Measurements from ENCODE around the gene EIF3B.

The EIF3B gene

DNA sequence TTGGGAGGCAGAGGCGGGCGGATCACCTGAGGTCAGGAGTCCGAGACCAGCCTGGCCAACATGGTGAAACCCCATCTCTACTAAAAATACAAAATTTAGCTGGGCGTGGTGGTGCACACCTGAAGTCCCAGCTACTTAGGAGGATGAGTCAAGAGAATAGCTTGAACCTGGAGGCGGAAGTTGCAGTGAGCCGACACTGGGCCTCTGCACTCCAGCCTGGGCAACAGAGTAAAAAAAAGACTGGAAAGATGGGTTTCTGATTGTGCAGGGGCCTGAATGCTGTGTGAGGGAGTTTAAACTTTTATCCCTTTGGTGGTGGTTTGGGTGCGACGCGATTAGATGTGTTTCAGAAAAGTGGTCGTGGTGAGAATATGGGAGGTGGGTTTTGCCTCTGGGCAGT is 50.6 kb downstream of the EIF3B start:
- no peak overlapping the region for H2AFZ ChIP-seq (ENCODE audit: low read depth, low read length)
- no peak overlapping the region for H3K27ac ChIP-seq (ENCODE audit: low read length)
- no peaks in the 10 kb centered on the region for H3K27me3 ChIP-seq (ENCODE audit: low read depth, low read length)
- H3K79me2 ChIP-seq (ENCODE audit: low read length): no peaks in the 10 kb centered on the region
- H3K9me3 ChIP-seq (ENCODE audit: insufficient read depth, low read length): no peaks in the 10 kb centered on the region
- no peaks in the 10 kb centered on the region for H3K36me3 ChIP-seq (replicated peaks; ENCODE audit: low read depth, low read length)
- H3K4me1 ChIP-seq (ENCODE audit: low read length): peaks cover 23% of the 10 kb centered on the region
- no peaks in the 10 kb centered on the region for H4K20me1 ChIP-seq (ENCODE audit: insufficient read depth, low read length)
- no peak overlapping the region; the same call in 1 of the 2 replicates for H3K4me2 ChIP-seq (ENCODE audit: low read length)
- H3K4me3 ChIP-seq (ENCODE audit: low read length): no peak overlapping the region
- TF ChIP-seq, protein P1, sequence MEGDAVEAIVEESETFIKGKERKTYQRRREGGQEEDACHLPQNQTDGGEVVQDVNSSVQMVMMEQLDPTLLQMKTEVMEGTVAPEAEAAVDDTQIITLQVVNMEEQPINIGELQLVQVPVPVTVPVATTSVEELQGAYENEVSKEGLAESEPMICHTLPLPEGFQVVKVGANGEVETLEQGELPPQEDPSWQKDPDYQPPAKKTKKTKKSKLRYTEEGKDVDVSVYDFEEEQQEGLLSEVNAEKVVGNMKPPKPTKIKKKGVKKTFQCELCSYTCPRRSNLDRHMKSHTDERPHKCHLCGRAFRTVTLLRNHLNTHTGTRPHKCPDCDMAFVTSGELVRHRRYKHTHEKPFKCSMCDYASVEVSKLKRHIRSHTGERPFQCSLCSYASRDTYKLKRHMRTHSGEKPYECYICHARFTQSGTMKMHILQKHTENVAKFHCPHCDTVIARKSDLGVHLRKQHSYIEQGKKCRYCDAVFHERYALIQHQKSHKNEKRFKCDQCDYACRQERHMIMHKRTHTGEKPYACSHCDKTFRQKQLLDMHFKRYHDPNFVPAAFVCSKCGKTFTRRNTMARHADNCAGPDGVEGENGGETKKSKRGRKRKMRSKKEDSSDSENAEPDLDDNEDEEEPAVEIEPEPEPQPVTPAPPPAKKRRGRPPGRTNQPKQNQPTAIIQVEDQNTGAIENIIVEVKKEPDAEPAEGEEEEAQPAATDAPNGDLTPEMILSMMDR (IDR thresholded peaks at IDR 0.05; ENCODE audit: low read depth, low read length): no peak
- no peak for TF ChIP-seq EZH2phosphoT487 (IDR thresholded peaks at IDR 0.05; ENCODE audit: low read depth)
- H3K9ac ChIP-seq (ENCODE audit: low read length): no peak overlapping the region

DNA sequence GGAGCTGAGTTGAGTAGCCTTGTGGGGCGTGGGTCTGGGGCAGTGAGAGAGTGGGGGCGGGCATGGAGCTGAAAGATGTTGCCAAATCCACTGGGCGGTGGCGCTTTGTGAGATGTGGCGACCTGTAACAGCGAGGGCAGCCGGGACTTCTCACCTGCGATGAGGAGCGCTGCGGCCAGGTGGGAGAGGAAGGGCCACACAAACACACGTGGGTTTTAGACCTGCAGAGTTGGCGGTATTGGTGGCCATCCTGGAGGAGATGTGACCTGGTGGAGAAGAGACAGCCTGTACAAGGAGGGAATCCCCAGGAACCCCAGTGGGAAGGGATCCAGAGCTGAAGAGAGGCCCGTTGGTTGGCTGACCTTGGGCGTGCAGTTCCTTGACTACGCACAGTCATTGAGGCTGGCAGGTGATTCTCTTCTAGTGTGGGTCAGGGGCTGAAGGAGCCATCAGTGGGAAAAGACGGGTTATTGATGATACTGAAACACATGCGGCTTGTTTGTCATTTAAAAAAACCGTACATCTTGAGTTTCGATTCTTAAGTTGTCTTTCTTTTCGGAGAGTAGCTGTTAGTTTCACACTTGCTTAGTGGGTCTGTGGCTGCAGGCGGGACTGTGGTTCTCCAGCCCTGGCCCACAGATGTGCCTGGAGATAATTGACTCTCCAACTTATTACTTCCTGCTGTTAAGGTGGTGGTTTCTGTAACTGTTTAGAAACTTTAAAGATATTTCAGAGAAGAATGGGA is 51.1 kb downstream of the EIF3B start:
- no peaks in the 10 kb centered on the region for H3K79me2 ChIP-seq (ENCODE audit: low read length)
- H3K4me2 ChIP-seq (ENCODE audit: low read length): peak overlapping the region; percentile 58
- no peaks in the 10 kb centered on the region for H3K9me3 ChIP-seq (ENCODE audit: insufficient read depth, low read length)
- H3K4me3 ChIP-seq (ENCODE audit: low read length): peak overlapping the region; percentile 37; the same call in 1 of the 2 replicates
- no peak overlapping the region for H3K27ac ChIP-seq (ENCODE audit: low read length)
- H3K4me1 ChIP-seq (ENCODE audit: low read length): peaks cover 23% of the 10 kb centered on the region
- no peaks in the 10 kb centered on the region for H4K20me1 ChIP-seq (ENCODE audit: insufficient read depth, low read length)
- H3K36me3 ChIP-seq (replicated peaks; ENCODE audit: low read depth, low read length): no peaks in the 10 kb centered on the region
- H3K27me3 ChIP-seq (ENCODE audit: low read depth, low read length): no peaks in the 10 kb centered on the region
- H3K9ac ChIP-seq (ENCODE audit: low read length): no peak overlapping the region
- H2AFZ ChIP-seq (ENCODE audit: low read depth, low read length): no peak overlapping the region
- TF ChIP-seq EZH2phosphoT487 (IDR thresholded peaks at IDR 0.05; ENCODE audit: low read depth): no peak
- TF ChIP-seq, protein P1 (IDR thresholded peaks at IDR 0.05; ENCODE audit: low read depth, low read length): no peak

DNA sequence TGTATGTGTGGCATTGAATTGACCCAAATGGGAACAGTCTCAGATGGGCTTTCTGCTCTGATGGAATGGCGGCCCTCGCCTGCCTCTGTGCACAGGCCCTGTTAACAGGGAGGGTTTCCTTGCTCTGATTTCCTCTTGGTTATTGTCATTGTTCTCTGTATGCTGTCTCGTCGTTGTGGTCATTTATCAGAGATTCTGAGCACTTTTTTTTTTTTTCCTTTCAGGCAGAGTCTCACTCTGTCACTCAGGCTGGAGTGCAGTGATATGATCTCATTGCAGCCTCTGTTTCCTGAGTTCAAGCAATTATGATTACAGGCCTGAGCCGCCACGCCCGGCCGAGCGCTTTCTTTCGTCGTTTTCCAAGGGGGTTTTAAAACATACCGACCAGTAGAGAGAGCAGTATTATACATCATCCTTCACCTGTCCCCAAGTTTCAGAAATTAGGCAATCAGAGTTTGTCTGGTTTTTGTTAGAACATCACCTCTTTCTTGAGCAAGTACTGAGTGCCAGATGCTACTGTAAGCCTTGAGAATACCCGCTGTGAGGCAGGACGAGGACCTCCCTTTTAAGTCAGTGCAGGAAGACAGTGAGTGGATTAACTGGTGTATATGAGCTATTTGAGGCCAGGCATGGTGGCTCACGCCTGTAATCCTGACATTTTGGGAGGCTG is 55.3 kb downstream of the EIF3B start:
- Histone ChIP-seq H3K4me1 (ENCODE audit: low read length) (peaks cover 13% of the 10 kb centered on the region), H3K9ac (ENCODE audit: low read length) (no peak overlapping the region), H3K27ac (ENCODE audit: low read length) (no peak overlapping the region), H3K4me2 (ENCODE audit: low read length) (no peak overlapping the region), H3K36me3 (replicated peaks; ENCODE audit: low read depth, low read length) (no peaks in the 10 kb centered on the region), H3K4me3 (ENCODE audit: low read length) (no peak overlapping the region), H3K27me3 (ENCODE audit: low read depth, low read length) (no peaks in the 10 kb centered on the region), H3K9me3 (ENCODE audit: insufficient read depth, low read length) (no peaks in the 10 kb centered on the region), H2AFZ (ENCODE audit: low read depth, low read length) (no peak overlapping the region), H4K20me1 (ENCODE audit: insufficient read depth, low read length) (no peaks in the 10 kb centered on the region), H3K79me2 (ENCODE audit: low read length) (no peaks in the 10 kb centered on the region)
- no peak for TF ChIP-seq EZH2phosphoT487 (IDR thresholded peaks at IDR 0.05; ENCODE audit: low read depth)
- TF ChIP-seq, protein P1 (IDR thresholded peaks at IDR 0.05; ENCODE audit: low read depth, low read length): no peak

DNA sequence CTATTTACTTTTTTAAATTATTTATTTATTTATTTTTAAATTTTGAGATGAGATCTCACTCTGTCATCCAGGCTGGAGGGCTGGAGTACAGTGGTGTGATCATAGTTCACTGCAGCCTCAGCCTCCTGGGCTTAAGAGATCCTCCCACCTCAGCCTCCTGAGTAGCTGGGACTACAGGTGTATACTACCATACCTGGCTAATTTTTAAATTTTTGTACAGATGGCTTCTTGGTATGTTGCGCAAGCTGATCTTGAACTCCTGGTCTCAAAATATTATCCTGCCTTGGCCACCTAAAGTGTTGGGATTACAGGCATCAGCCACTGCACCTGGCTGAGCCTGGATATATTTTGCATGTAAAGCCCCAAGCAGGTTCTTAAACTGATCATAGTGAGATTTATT is 56.4 kb downstream of the EIF3B start:
- TF ChIP-seq, protein P1 (IDR thresholded peaks at IDR 0.05; ENCODE audit: low read depth, low read length): no peak
- TF ChIP-seq EZH2phosphoT487 (IDR thresholded peaks at IDR 0.05; ENCODE audit: low read depth): no peak
- Histone ChIP-seq H3K4me1 (ENCODE audit: low read length) (peaks cover 8% of the 10 kb centered on the region), H3K79me2 (ENCODE audit: low read length) (no peaks in the 10 kb centered on the region), H3K27me3 (ENCODE audit: low read depth, low read length) (no peaks in the 10 kb centered on the region), H3K27ac (ENCODE audit: low read length) (no peak overlapping the region), H3K4me3 (ENCODE audit: low read length) (no peak overlapping the region), H3K36me3 (replicated peaks; ENCODE audit: low read depth, low read length) (no peaks in the 10 kb centered on the region), H3K9ac (ENCODE audit: low read length) (no peak overlapping the region), H4K20me1 (ENCODE audit: insufficient read depth, low read length) (no peaks in the 10 kb centered on the region), H3K4me2 (ENCODE audit: low read length) (no peak overlapping the region), H2AFZ (ENCODE audit: low read depth, low read length) (no peak overlapping the region), H3K9me3 (ENCODE audit: insufficient read depth, low read length) (no peaks in the 10 kb centered on the region)
